Adrenal gland (tissue), 5 donors: Measurements from ENCODE around the gene DENND5B.

Experiments
- CTCF ChIP-seq, 6 experiments: fragments of 450-650 bp in 4 of 6; fragments of 200-600 bp in 2 of 6; sonication (generic) in 1 of 6; IDR thresholded peaks; 1 replicate in 5 of 6; 2 replicates in 1 of 6; pipeline versions ENCODE4 v1.5.1 to v1.8.0; 2016 to 2021; ENCODE audit warnings: antibody characterized with exemption in 6 of 6, mild to moderate bottlenecking in 2 of 6, moderate library complexity in 1 of 6
- POLR2A ChIP-seq, 2 donors: fragments of 450-650 bp; IDR thresholded peaks; one replicate each; pipeline ENCODE4 v1.6.1; 2017; ENCODE audit warnings: antibody characterized with exemption in 2 of 2, mild to moderate bottlenecking in 2 of 2, moderate library complexity in 1 of 2
- donor health status: DM: no; HTN: no; CAD: no.

DNA sequence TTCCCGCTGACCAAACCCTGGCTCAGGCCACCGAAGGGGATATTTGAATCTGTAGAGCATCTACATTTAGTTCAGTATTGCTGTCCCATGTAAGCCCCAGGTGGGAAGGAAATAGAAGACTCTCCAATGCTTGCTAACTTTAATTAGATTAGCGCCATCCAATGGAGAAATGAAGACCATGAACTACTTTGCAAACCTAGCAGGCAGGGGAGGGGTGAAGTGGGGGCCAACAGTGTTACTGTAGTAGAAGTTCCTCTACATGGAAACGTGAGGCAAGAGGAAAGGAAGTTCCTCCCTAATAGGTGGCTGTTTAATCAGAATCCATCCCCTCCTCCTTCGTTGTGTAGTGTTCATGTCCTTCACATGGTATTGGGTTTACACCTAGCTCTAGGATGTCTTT lies 9.3 kb upstream of the DENND5B start:
- no peak for TF ChIP-seq CTCF (IDR thresholded peaks at IDR 0.05)
- no peak for TF ChIP-seq POLR2A (IDR thresholded peaks at IDR 0.05)
